Measurements from ENCODE around the gene UMODL1. TPM values are rescaled to one million over a fixed set of nuclear protein-coding genes. Genes with fewer than 3 reads are reported as not detected.

The UMODL1 gene
- total and polyA plus RNA-seq, 9 donors, result 0.01 to 2.2 (median 0.24) TPM; not detected in 5

GRCh38 chr21:42082501-42083360 lies 11.6 kb downstream of the UMODL1 start:
- H3K27ac ChIP-seq, result no peak overlapping the region
- no peaks in the 10 kb centered on the region for H3K9me3 ChIP-seq
- no peak for TF ChIP-seq EP300 (IDR thresholded peaks at IDR 0.05)
- no peak for TF ChIP-seq POLR2A (IDR thresholded peaks at IDR 0.05)
- TF ChIP-seq, protein P1, sequence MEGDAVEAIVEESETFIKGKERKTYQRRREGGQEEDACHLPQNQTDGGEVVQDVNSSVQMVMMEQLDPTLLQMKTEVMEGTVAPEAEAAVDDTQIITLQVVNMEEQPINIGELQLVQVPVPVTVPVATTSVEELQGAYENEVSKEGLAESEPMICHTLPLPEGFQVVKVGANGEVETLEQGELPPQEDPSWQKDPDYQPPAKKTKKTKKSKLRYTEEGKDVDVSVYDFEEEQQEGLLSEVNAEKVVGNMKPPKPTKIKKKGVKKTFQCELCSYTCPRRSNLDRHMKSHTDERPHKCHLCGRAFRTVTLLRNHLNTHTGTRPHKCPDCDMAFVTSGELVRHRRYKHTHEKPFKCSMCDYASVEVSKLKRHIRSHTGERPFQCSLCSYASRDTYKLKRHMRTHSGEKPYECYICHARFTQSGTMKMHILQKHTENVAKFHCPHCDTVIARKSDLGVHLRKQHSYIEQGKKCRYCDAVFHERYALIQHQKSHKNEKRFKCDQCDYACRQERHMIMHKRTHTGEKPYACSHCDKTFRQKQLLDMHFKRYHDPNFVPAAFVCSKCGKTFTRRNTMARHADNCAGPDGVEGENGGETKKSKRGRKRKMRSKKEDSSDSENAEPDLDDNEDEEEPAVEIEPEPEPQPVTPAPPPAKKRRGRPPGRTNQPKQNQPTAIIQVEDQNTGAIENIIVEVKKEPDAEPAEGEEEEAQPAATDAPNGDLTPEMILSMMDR (IDR thresholded peaks at IDR 0.05), result no peak
- no peak overlapping the region for H3K4me3 ChIP-seq
- H3K27me3 ChIP-seq, result no peaks in the 10 kb centered on the region
- H3K36me3 ChIP-seq, result no peaks in the 10 kb centered on the region
- no peaks in the 10 kb centered on the region for H3K4me1 ChIP-seq (ENCODE audit: insufficient read depth)
- WGBS, 3 donors, result 83 to 88% (median 84%) methylated on average over 22 of the region's 22 CpGs
- intact Hi-C loops (cut with DNase I), result no loop called here
- DNase-seq, result no peak

DNA sequence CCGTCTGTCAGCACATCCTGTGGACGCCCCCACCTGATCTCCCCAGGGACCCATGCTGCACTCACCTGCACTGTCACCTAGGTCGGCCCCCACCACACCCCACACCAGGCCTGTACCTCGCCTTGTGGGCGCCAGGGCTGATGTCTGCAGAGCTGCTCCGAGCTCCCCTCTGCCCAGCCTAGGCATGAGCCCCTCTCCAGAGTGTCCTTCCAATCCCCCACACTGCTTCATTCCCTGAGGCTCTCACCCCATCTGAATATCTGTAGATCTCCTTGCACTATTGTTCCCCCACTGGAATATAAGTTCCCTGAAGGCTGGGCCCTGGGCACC lies 12.2 kb downstream of the UMODL1 start:
- Histone ChIP-seq H3K4me3 (no peak overlapping the region), H3K9me3 (no peaks in the 10 kb centered on the region), H3K4me1 (ENCODE audit: insufficient read depth) (no peaks in the 10 kb centered on the region), H3K27me3 (no peaks in the 10 kb centered on the region), H3K36me3 (no peaks in the 10 kb centered on the region), H3K27ac (no peak overlapping the region)
- WGBS, 3 donors, result 90 to 92% (median 92%) methylated on average over 6 of the region's 6 CpGs
- intact Hi-C loops (cut with DNase I), result no loop called here
- no peak for TF ChIP-seq EP300 (IDR thresholded peaks at IDR 0.05)
- TF ChIP-seq, protein P1 (IDR thresholded peaks at IDR 0.05), result no peak
- no peak for TF ChIP-seq POLR2A (IDR thresholded peaks at IDR 0.05)
- no peak for DNase-seq

DNA sequence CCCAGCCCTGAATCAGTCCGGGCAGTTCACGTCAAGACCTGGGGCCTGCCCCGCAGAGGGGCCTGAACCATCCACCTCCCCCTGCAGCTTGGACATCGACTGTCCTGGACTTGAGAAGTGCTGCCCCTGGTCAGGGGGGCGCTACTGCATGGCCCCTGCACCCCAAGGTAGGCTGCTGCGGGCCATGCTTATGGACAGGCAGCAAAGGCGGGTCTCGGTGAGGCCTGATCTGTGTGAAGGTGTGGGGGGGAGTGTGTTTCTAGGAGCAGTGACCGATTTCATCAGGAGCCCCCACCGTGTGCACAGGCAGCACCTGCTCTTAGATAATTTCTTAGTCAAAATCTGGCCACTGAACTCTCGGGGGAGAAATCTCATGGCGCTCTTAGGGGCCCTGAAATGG lies 13.0 kb downstream of the UMODL1 start:
- Histone ChIP-seq H3K4me3 (no peak overlapping the region), H3K27ac (no peak overlapping the region), H3K36me3 (no peaks in the 10 kb centered on the region), H3K27me3 (no peaks in the 10 kb centered on the region), H3K9me3 (no peaks in the 10 kb centered on the region), H3K4me1 (ENCODE audit: insufficient read depth) (peaks cover 2% of the 10 kb centered on the region)
- DNase-seq, result no peak
- intact Hi-C loops (cut with DNase I), result no loop called here
- WGBS, 3 donors, result 86 to 87% (median 86%) methylated on average over 11 to 12 of the region's 12 CpGs
- TF ChIP-seq POLR2A (IDR thresholded peaks at IDR 0.05), result no peak
- no peak for TF ChIP-seq EP300 (IDR thresholded peaks at IDR 0.05)
- TF ChIP-seq, protein P1 (IDR thresholded peaks at IDR 0.05), result no peak

GRCh38 chr21:42085246-42086077 lies 14.3 kb downstream of the UMODL1 start:
- H3K4me3 ChIP-seq, result no peak overlapping the region
- no peak for TF ChIP-seq POLR2A (IDR thresholded peaks at IDR 0.05)
- TF ChIP-seq, protein P1 (IDR thresholded peaks at IDR 0.05), result no peak
- no peak for TF ChIP-seq EP300 (IDR thresholded peaks at IDR 0.05)
- intact Hi-C loops (cut with DNase I), result no loop called here

More at GRCh38 chr21:42085246-42086077, 14.3 kb downstream of the UMODL1 start:
- no peak overlapping the region for H3K27ac ChIP-seq
- H3K4me1 ChIP-seq (ENCODE audit: insufficient read depth), result peaks cover 2% of the 10 kb centered on the region
- WGBS, 3 donors, result 88 to 95% (median 91%) methylated on average over 16 of the region's 16 CpGs
- DNase-seq, result no peak
- no peaks in the 10 kb centered on the region for H3K9me3 ChIP-seq
- H3K27me3 ChIP-seq, result no peaks in the 10 kb centered on the region
- H3K36me3 ChIP-seq, result no peaks in the 10 kb centered on the region

Measured in ovary (tissue), 9 donors.